ENCODE results near the gene TMEM179.

DNA sequence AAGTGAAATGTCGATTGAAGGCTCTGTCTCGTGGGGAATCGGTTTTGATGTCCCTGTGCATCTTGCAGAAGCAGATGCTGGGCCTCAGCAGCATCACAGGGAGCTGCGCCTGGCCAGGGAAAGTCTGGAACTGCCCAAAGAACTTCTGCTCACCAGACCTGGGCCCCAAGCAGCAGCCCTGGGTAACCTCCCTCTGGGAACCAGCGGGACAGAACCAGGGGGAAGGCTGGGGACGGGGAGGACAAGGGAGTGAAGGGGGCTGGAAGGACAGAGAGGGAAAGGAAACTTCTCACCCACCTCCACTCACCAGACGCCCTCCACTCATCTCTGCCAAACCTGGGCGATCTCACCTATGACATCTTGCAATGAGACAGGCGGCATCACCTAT is 51.8 kb downstream of the TMEM179 start:
- TF ChIP-seq, protein P1, sequence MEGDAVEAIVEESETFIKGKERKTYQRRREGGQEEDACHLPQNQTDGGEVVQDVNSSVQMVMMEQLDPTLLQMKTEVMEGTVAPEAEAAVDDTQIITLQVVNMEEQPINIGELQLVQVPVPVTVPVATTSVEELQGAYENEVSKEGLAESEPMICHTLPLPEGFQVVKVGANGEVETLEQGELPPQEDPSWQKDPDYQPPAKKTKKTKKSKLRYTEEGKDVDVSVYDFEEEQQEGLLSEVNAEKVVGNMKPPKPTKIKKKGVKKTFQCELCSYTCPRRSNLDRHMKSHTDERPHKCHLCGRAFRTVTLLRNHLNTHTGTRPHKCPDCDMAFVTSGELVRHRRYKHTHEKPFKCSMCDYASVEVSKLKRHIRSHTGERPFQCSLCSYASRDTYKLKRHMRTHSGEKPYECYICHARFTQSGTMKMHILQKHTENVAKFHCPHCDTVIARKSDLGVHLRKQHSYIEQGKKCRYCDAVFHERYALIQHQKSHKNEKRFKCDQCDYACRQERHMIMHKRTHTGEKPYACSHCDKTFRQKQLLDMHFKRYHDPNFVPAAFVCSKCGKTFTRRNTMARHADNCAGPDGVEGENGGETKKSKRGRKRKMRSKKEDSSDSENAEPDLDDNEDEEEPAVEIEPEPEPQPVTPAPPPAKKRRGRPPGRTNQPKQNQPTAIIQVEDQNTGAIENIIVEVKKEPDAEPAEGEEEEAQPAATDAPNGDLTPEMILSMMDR (IDR thresholded peaks at IDR 0.05; ENCODE audit: low read depth, low read length): no peak
- TF ChIP-seq EZH2phosphoT487 (IDR thresholded peaks at IDR 0.05; ENCODE audit: low read depth): no peak
